Right lung (tissue), 5 donors: ENCODE measurements around the gene EEA1. TPM values are rescaled to one million over a fixed set of nuclear protein-coding genes. Genes with fewer than 3 reads are reported as not detected.

Experiments
- DNase-seq, 2 donors: peaks; one replicate each; pipeline ENCODE4 v3.0.0-alpha.2; 2013
- polyA plus RNA-seq, 5 donors: library from polyadenylated mRNA; unstranded; fragments of 120-200 nt; gene quantifications; one replicate each; pipeline versions ENCODE4 v1.2.1 to v1.2.3, GENCODE V29; 2013; ENCODE audit warnings: inconsistent platforms in 1 of 5, low replicate concordance in 1 of 5; ENCODE audit not compliant: insufficient read length in 5 of 5, insufficient read depth in 1 of 5

The EEA1 gene
- polyA plus RNA-seq, 5 donors, result 11.8 to 20.3 (median 18.7) TPM

- DNase-seq, result no peak
Measured at GRCh38 chr12:92890601-92891106, 38.4 kb downstream of the EEA1 start.

DNA sequence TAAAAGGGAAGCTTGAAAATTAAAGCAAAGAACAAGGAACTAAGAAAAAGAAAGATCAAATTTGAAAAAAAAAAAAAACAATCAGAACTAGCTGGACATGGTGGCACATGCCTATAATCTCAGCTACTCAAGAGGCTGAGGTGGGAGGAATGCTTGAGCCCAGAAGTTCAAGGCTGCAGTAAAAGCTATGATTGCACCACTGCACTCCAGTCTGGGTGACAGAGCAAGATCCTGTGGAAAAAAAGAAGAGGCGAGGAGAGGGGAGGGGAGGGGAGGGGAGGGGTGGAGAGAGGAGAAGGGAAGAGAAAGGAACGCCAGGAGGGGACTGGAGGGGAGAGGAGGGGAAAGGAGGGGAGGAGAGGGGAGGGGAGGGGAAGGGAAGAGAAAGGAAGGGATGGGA lies 43.0 kb downstream of the EEA1 start:
- no peak for DNase-seq

DNA sequence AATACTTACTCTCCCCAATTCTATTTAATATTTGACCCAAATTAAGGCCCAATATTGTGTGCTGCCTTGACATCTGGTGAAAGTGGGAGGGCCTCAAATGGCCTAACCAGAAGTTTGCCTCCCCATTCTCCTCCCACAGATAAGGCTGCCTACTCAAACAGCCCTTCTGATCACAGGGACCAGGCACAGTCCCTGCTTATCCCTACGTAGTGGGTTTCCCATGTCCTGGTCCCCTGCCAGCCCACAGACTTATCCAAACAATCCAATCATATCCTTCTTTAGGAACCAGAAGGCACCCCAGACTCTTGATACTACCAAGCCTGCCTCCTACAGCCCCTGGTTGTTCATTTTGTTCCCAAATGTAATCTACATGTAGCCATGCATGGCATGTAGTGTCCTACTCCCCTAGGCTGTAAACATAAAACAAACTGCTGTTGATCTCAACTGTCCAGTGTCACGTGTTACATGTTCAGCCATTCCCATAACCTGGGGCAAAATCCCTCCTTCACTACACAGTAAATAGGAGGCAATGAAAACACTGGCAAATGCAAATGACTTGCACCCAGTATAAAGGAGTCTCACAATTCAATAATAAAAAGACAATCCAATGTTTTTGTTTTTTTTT lies 49.3 kb downstream of the EEA1 start:
- no peak for DNase-seq

DNA sequence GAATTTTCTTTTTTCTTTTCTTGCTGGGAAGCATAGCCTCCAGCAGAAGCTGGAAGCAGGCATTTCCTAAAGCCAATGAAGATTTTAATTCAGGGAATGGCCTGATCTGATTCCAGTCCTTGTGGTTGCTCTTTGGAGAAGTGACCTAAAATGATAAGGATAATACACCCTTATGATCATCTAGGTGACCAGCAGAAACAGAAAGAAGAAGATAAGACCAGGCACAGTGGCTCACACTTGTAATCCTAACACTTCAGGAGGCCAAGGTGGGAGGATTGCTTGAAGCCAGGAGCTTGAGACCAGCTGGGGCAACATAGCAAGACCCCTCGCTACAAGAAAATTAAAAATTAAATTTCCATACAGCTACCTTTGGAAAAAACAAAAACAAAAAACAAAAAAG lies 51.2 kb downstream of the EEA1 start:
- no peak for DNase-seq

GRCh38 chr12:92876496-92876895 lies 52.6 kb downstream of the EEA1 start:
- no peak for DNase-seq

DNA sequence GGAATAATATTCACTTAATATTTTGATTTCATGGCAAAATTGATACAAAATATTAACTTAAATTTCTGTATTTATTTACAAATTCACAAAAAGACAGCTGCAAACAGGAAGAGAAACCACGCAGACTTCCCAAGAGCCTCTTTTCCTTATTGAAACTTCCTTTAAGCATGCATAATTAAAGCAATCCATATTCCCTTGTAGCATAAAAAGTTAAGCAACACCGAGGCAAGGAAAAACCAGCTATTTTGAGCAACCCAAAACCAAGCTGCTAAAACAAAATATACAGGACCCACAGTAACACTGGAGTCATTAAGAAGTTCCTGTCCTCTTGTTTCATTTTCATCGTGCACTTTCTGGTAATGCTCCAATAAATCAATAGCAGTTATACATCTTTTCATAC lies 58.0 kb downstream of the EEA1 start:
- DNase-seq, result peak in 1 of 2 donors; percentile 5

- no peak for DNase-seq
Measured at GRCh38 chr12:92866418-92866817, 62.7 kb downstream of the EEA1 start.

- DNase-seq, result no peak
Measured at GRCh38 chr12:92863251-92863650, 65.8 kb downstream of the EEA1 start.

DNA sequence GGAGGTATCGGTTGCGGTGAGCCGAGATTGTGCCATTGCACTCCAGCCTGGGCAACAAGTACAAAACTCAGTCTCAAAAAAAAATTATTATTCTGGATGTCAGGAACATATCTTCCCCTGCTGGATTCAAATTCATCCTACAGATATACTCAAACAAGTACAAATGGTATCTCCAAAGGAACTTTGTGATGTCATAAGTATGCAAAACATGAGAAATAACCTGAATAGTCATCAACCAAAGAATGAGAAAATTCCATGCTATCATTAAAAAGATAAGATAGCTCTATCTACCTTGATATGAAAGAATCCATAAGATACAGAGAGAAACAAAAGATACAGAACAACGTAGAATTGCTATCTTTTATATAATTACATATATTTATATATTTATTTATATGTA lies 67.7 kb downstream of the EEA1 start:
- DNase-seq, result no peak

GRCh38 chr12:92860521-92860920 lies 68.6 kb downstream of the EEA1 start:
- no peak for DNase-seq

- no peak for DNase-seq
Measured at GRCh38 chr12:92859650-92860386, 69.3 kb downstream of the EEA1 start.

DNA sequence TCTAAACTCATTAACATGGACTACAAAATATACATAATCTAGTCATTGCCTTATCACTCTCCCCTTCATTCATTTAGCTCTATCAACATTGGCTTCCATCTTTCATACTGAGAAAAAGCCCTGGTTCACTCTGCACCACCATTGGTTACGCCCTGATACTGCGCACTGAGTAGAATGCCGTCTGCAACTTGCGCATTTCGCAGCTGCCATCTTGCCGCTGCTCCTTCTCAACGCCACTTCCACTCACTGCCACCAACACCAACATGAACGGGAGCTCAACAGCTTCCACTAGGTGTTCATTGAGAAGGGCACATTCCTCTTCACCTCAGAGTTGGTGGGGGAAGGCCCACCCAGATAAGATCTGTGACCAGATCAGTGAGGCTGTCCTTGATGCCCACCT lies 71.3 kb downstream of the EEA1 start:
- DNase-seq, result no peak

- no peak for DNase-seq
Measured at GRCh38 chr12:92854344-92854743, 74.8 kb downstream of the EEA1 start.

- DNase-seq, result no peak
Measured at GRCh38 chr12:92848740-92849139, 80.4 kb downstream of the EEA1 start.

- peak; percentile 3 to 14 for DNase-seq
Measured at GRCh38 chr12:92847368-92847767, 81.7 kb downstream of the EEA1 start.

GRCh38 chr12:92845329-92845728 lies 83.8 kb downstream of the EEA1 start:
- DNase-seq, result no peak

- DNase-seq, result no peak
Measured at GRCh38 chr12:92844151-92844763, 84.8 kb downstream of the EEA1 start.

GRCh38 chr12:92829686-92830282 lies 99.3 kb downstream of the EEA1 start:
- no peak for DNase-seq

GRCh38 chr12:92828565-92828964 lies 100.5 kb downstream of the EEA1 start:
- no peak for DNase-seq

DNA sequence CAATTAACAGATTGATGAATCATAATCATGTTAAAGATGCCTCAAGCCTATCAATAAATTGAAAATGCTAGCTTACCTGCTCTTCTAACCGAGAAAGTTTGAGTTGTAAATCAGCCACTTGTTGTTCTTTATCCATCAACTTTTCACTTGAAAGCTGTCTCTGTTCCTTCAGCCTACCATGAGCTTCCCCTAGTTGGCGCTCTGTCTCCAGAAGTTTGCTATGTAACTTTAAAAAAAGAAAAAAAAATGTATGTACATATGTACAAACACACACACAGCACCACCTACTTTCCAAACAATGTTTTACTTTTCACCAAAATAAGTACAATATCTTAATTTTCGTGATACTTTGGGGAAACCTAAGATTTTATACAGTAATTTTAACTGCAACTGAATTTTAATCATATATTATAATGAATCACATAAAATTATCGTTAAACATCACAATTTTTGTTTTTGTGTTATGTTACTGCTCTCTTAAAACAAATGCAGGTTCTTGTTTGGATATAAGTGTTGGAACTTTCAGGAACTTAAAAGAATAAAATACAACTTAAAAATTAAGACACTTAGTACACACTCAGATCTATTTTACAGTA lies 101.2 kb downstream of the EEA1 start:
- peak; percentile 9 to 32 for DNase-seq

DNA sequence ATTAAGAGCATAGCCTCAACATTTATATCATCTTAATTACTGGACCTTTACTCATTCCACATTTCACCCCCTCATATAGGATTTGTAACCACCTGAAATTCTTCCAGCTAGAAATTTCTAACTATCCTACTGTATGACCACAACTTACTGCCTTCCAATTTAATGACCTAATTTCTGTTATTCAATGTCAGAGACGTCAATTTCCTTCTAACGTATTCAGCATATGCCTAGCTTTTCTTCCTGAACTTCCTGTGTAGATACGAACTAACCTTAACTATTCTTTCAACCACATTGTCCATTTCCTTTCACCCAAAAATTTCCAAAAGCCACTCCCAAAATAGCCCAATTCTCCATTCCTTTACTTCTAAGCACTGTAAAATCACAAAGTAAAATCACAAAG lies 108.0 kb downstream of the EEA1 start:
- no peak for DNase-seq

- DNase-seq, result no peak
Measured at GRCh38 chr12:92814584-92814983, 114.5 kb downstream of the EEA1 start.
